ENCODE measurements around the gene PFKFB1. TPM values are rescaled to one million over a fixed set of nuclear protein-coding genes. Genes with fewer than 3 reads are reported as not detected.

PFKFB1 gene
- total RNA-seq, 1 donor from 2014 or later: 0.83 TPM

DNA sequence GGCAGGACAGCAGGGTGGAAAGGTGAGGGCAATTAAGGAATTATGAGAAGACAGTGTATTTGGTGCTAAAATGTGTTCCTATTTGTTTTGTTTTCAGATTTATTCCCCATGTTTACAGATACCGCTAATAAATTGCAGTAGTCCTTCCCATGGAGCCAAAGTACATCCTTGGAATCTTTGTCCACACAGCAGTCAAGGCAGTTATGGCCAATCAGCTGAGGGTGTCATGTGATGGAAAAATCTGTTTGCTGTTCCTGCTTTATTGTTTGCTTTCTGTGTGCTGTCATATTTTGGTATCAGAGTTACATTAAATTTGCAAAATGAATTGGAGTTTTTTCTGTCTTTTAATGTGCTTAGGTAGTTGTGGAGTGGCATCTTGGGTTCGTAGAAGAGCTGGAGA lies 62.9 kb downstream of the PFKFB1 start:
- TF ChIP-seq, protein P1, sequence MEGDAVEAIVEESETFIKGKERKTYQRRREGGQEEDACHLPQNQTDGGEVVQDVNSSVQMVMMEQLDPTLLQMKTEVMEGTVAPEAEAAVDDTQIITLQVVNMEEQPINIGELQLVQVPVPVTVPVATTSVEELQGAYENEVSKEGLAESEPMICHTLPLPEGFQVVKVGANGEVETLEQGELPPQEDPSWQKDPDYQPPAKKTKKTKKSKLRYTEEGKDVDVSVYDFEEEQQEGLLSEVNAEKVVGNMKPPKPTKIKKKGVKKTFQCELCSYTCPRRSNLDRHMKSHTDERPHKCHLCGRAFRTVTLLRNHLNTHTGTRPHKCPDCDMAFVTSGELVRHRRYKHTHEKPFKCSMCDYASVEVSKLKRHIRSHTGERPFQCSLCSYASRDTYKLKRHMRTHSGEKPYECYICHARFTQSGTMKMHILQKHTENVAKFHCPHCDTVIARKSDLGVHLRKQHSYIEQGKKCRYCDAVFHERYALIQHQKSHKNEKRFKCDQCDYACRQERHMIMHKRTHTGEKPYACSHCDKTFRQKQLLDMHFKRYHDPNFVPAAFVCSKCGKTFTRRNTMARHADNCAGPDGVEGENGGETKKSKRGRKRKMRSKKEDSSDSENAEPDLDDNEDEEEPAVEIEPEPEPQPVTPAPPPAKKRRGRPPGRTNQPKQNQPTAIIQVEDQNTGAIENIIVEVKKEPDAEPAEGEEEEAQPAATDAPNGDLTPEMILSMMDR (IDR thresholded peaks at IDR 0.05; ENCODE audit: unreplicated experiment): no peak
- Mint-ChIP-seq H3K27ac (no peak overlapping the region), H3K4me3 (no peak overlapping the region), H3K36me3 (peaks cover 26% of the 10 kb centered on the region), H3K9me3 (peaks cover 20% of the 10 kb centered on the region), H3K27me3 (ENCODE audit: low read depth) (no peaks in the 10 kb centered on the region), H3K4me1 (no peaks in the 10 kb centered on the region)
- no peak for DNase-seq (ENCODE audit: low spot score in 2 of 2, unreplicated experiment in 2 of 2)

DNA sequence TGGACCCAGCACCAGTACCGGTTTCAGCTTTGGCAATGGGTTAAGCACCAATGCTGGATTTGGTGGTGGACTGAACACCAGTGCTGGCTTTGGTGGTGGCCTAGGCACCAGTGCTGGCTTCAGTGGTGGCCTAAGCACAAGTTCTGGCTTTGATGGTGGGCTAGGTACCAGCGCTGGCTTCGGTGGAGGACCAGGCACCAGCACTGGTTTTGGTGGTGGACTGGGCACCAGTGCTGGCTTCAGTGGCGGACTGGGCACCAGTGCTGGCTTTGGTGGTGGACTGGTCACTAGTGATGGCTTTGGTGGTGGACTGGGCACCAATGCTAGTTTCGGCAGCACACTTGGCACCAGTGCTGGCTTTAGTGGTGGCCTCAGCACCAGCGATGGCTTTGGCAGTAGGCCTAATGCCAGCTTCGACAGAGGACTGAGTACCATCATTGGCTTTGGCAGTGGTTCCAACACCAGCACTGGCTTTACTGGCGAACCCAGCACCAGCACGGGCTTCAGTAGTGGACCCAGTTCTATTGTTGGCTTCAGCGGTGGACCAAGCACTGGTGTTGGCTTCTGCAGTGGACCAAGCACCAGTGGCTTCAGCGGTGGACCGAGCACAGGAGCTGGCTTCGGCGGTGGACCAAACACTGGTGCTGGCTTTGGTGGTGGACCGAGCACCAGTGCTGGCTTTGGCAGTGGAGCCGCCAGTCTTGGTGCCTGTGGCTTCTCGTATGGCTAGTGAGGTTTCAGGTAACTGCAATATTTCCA lies 63.5 kb downstream of the PFKFB1 start:
- no peaks in the 10 kb centered on the region for H3K27me3 Mint-ChIP-seq (ENCODE audit: low read depth)
- H3K27ac Mint-ChIP-seq: no peak overlapping the region
- peaks cover 32% of the 10 kb centered on the region for H3K36me3 Mint-ChIP-seq
- TF ChIP-seq, protein P1 (IDR thresholded peaks at IDR 0.05; ENCODE audit: unreplicated experiment): no peak
- no peaks in the 10 kb centered on the region for H3K4me1 Mint-ChIP-seq
- DNase-seq (ENCODE audit: low spot score in 2 of 2, unreplicated experiment in 2 of 2): no peak
- no peak overlapping the region for H3K4me3 Mint-ChIP-seq
- H3K9me3 Mint-ChIP-seq: peaks cover 24% of the 10 kb centered on the region

DNA sequence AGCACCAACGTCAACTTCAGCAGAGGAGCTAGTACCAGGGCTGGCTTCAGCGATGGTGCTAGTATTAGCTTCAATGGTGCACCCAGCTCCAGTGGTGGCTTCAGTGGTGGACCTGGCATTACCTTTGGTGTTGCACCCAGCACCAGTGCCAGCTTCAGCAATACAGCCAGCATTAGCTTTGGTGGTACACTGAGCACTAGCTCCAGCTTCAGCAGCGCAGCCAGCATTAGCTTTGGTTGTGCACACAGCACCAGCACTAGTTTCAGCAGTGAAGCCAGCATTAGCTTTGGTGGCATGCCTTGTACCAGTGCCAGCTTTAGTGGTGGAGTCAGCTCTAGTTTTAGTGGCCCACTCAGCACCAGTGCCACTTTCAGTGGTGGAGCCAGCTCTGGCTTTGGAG lies 65.1 kb downstream of the PFKFB1 start:
- peaks cover 24% of the 10 kb centered on the region for H3K9me3 Mint-ChIP-seq
- H3K27me3 Mint-ChIP-seq (ENCODE audit: low read depth): no peaks in the 10 kb centered on the region
- H3K4me1 Mint-ChIP-seq: no peaks in the 10 kb centered on the region
- no peak for DNase-seq (ENCODE audit: low spot score in 2 of 2, unreplicated experiment in 2 of 2)
- H3K36me3 Mint-ChIP-seq: peaks cover 38% of the 10 kb centered on the region
- no peak overlapping the region for H3K27ac Mint-ChIP-seq
- TF ChIP-seq, protein P1 (IDR thresholded peaks at IDR 0.05; ENCODE audit: unreplicated experiment): no peak
- no peak overlapping the region for H3K4me3 Mint-ChIP-seq

DNA sequence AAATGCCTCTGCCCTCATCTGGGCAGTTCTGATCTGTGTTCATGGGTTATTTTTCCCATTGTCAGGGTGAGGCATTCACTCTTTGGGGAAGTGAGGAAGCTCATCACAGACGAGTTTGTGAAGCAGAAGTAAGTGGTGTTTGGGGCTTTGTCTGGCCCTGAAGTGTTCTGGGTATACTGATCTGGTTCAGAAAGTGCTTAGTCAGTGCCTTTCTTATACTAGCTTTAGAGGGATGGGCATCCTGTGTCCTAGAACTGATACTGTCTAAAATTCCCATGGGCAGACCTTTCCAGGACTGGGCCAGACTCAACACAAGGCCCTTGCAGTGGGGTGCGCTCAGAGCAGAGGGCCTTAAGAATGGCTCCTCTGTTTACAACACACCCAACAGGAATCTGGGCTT lies 67.0 kb downstream of the PFKFB1 start:
- peaks cover 5% of the 10 kb centered on the region for H3K4me1 Mint-ChIP-seq
- TF ChIP-seq, protein P1 (IDR thresholded peaks at IDR 0.05; ENCODE audit: unreplicated experiment): no peak
- H3K27ac Mint-ChIP-seq: no peak overlapping the region
- H3K27me3 Mint-ChIP-seq (ENCODE audit: low read depth): no peaks in the 10 kb centered on the region
- peaks cover 24% of the 10 kb centered on the region for H3K9me3 Mint-ChIP-seq
- no peak overlapping the region for H3K4me3 Mint-ChIP-seq
- DNase-seq (ENCODE audit: low spot score in 2 of 2, unreplicated experiment in 2 of 2): no peak
- H3K36me3 Mint-ChIP-seq: peaks cover 41% of the 10 kb centered on the region

DNA sequence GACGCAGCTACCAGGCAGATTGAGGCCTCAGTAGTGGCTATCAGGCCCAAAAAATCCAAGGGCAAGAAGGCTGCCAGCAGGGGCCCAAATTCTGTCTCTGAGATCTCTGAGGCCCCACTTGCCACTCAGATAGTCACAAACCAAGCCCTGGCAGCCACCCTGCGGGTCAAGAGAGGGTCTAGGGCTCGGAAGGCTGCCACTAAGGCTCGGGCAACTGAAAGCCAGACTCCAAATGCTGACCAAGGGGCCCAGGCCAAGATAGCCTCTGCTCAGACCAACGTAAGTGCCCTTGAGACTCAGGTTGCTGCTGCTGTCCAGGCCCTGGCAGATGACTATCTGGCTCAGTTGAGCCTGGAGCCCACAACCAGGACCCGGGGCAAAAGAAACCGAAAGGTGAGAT lies 70.6 kb downstream of the PFKFB1 start:
- TF ChIP-seq, protein P1 (IDR thresholded peaks at IDR 0.05; ENCODE audit: unreplicated experiment): no peak
- no peak for DNase-seq (ENCODE audit: low spot score in 2 of 2, unreplicated experiment in 2 of 2)
- Mint-ChIP-seq H3K9me3 (peaks cover 15% of the 10 kb centered on the region), H3K27ac (no peak overlapping the region), H3K36me3 (peaks cover 32% of the 10 kb centered on the region), H3K4me3 (no peak overlapping the region), H3K27me3 (ENCODE audit: low read depth) (no peaks in the 10 kb centered on the region), H3K4me1 (peaks cover 6% of the 10 kb centered on the region)

Data from mesothelial cell of epicardium (in vitro differentiated cells).